Right lobe of liver (tissue), 6 donors: Measurements from ENCODE around the gene VAV3. TPM values are rescaled to one million over a fixed set of nuclear protein-coding genes. Genes with fewer than 3 reads are reported as not detected.

ENCODE experiments used
- ATAC-seq, 4 donors: fragments of 200-7000 bp; cut with Tn5 transposase; one replicate each; pipeline ENCODE4 v1.9.1; 2020; ENCODE audit warnings: mild to moderate bottlenecking in 4 of 4, moderate library complexity in 4 of 4
- DNase-seq, 3 donors: peaks; one replicate each; pipeline ENCODE4 v3.0.0-alpha.2; 2020
- H3K27ac ChIP-seq, 3 donors: fragments of 200-600 bp; one replicate each; pipeline ENCODE4 v1.8.0; 2022
- H3K27me3 ChIP-seq, 2 donors: fragments of 200-600 bp; one replicate each; pipeline ENCODE4 v1.8.0; 2022
- H3K36me3 ChIP-seq, 4 donors: fragments of 200-600 bp; sonication (generic) in 1 of 4; one replicate each; pipeline versions ENCODE4 v1.5.1 to v1.8.0; 2017 to 2022; ENCODE audit warnings: control low read depth in 1 of 4
- H3K4me1 ChIP-seq, 4 donors: fragments of 200-600 bp; sonication (generic) in 1 of 4; one replicate each; pipeline versions ENCODE4 v1.5.1 to v1.8.0; 2017 to 2022; ENCODE audit warnings: control low read depth in 1 of 4
- H3K4me3 ChIP-seq, 3 donors: fragments of 200-600 bp; one replicate each; pipeline ENCODE4 v1.8.0; 2022
- H3K9me3 ChIP-seq, 4 donors: fragments of 200-600 bp; sonication (generic) in 1 of 4; one replicate each; pipeline versions ENCODE4 v1.5.1 to v1.8.0; 2017 to 2022; ENCODE audit warnings: control low read depth in 1 of 4
- CTCF ChIP-seq, 4 donors: fragments of 200-600 bp in 3 of 4; fragments of 450-650 bp in 1 of 4; IDR thresholded peaks; one replicate each; pipeline versions ENCODE4 v1.5.1 to v1.8.0; 2016 to 2022; ENCODE audit warnings: antibody characterized with exemption in 4 of 4, mild to moderate bottlenecking in 2 of 4
- POLR2A ChIP-seq: fragments of 450-650 bp; IDR thresholded peaks from one replicate; pipeline ENCODE4 v1.6.1; 2017; ENCODE audit warnings: antibody characterized with exemption, mild to moderate bottlenecking
- WGBS: methylation state at CpG from one replicate; pipeline ENCODE4 v1.1.6; 2018; ENCODE audit warnings: low coverage, low lambda C conversion rate; ENCODE audit not compliant: insufficient coverage; ENCODE audit errors: missing lambda C conversion rate; 5-methylcytosine and 5-hydroxymethylcytosine counted together
- intact Hi-C, 2 donors: fragments of 100-400 bp; cut with DNase I; formaldehyde crosslinking; loops; one replicate each; pipeline versions ENCODE4 v1.11.2 to v1.14.1; 2022
- total RNA-seq, 6 experiments: library from RNA; depleted of rRNA in 2 of 6; stranded (reverse); fragments of >200 nt in 2 of 6; fragmentation: NEBNext Ultra II Directional in 3 of 6; extraction: Animal tissue kit (Norgen Biotek cat#: 25700) in 3 of 6; gene quantifications; one replicate each; pipeline versions ENCODE4 v1.1.0 to v1.2.4, GENCODE V29; 2016 to 2023
- donor health status: DM: no; HTN: yes; CAD: no.
- donor health status: DM: no; HTN: no; CAD: no.
- donor health status: DM: no; HTN: no; CAD: no.
- donor health status: DM: no; HTN: yes; CAD: no.
- donor health status: DM: no; HTN: yes; CAD: no.

Gene VAV3
- total RNA-seq, 6 experiments from 2014 or later, result 0.77 to 3.6 (median 1.5) TPM

- H3K27ac ChIP-seq, result no peak overlapping the region
- no peaks in the 10 kb centered on the region for H3K36me3 ChIP-seq
- no peaks in the 10 kb centered on the region for H3K4me1 ChIP-seq
- ATAC-seq, result no peak
- no peak for TF ChIP-seq CTCF (IDR thresholded peaks at IDR 0.05)
- no peak for TF ChIP-seq POLR2A
- no peaks in the 10 kb centered on the region for H3K27me3 ChIP-seq
- H3K4me3 ChIP-seq, result no peak overlapping the region
- DNase-seq, result no peak
- WGBS, result 63% methylated on average over 6 of the region's 6 CpGs
- H3K9me3 ChIP-seq, result no peaks in the 10 kb centered on the region
- intact Hi-C loops, result no loop called here
Observed at GRCh38 chr1:108000184-108000583, 35.2 kb upstream of the VAV3 start.

GRCh38 chr1:107997866-107998265, 32.9 kb upstream of the VAV3 start:
- no peak overlapping the region for H3K27ac ChIP-seq
- no peaks in the 10 kb centered on the region for H3K9me3 ChIP-seq
- ATAC-seq (no peak), DNase-seq (no peak)
- no peaks in the 10 kb centered on the region for H3K4me1 ChIP-seq
- H3K36me3 ChIP-seq, result no peaks in the 10 kb centered on the region
- no peak overlapping the region for H3K4me3 ChIP-seq
- intact Hi-C loops, result no loop called here
- H3K27me3 ChIP-seq, result no peaks in the 10 kb centered on the region
- WGBS, result 16% methylated on average over 1 of the region's 1 CpG
- TF ChIP-seq POLR2A, result no peak

- Histone ChIP-seq H3K27ac (no peak overlapping the region), H3K9me3 (no peaks in the 10 kb centered on the region), H3K36me3 (no peaks in the 10 kb centered on the region), H3K4me1 (no peaks in the 10 kb centered on the region), H3K27me3 (no peaks in the 10 kb centered on the region), H3K4me3 (no peak overlapping the region)
- WGBS, result 38% methylated on average over 7 of the region's 7 CpGs
- DNase-seq (no peak), ATAC-seq (no peak)
- intact Hi-C loops, result no loop called here
- TF ChIP-seq CTCF (IDR thresholded peaks at IDR 0.05), result no peak
- no peak for TF ChIP-seq POLR2A
Observed at GRCh38 chr1:107993920-107994319, 28.9 kb upstream of the VAV3 start.

- H3K9me3 ChIP-seq, result no peaks in the 10 kb centered on the region
- H3K4me3 ChIP-seq, result no peak overlapping the region
- no peak for TF ChIP-seq POLR2A
- TF ChIP-seq CTCF (IDR thresholded peaks at IDR 0.05), result no peak
- WGBS, result 51% methylated on average over 3 of the region's 3 CpGs
- ATAC-seq (no peak), DNase-seq (no peak)
- no peaks in the 10 kb centered on the region for H3K27me3 ChIP-seq
- no peaks in the 10 kb centered on the region for H3K36me3 ChIP-seq
- intact Hi-C loops, result no loop called here
- no peaks in the 10 kb centered on the region for H3K4me1 ChIP-seq
- no peak overlapping the region for H3K27ac ChIP-seq
Observed at GRCh38 chr1:107992347-107992746, 27.4 kb upstream of the VAV3 start.

- Histone ChIP-seq H3K4me3 (no peak overlapping the region), H3K4me1 (no peaks in the 10 kb centered on the region), H3K27me3 (no peaks in the 10 kb centered on the region), H3K36me3 (no peaks in the 10 kb centered on the region), H3K9me3 (no peaks in the 10 kb centered on the region), H3K27ac (no peak overlapping the region)
- ATAC-seq (no peak), DNase-seq (no peak)
- intact Hi-C loops, result no loop called here
- WGBS, result 81% methylated on average over 2 of the region's 8 CpGs
- no peak for TF ChIP-seq POLR2A
Observed at GRCh38 chr1:107991371-107992066, 26.5 kb upstream of the VAV3 start.
